BE2C (cell line): ENCODE results near the gene DPRX.

Experiments used
- DNase-seq: peaks from one replicate; pipeline ENCODE4 v3.0.0-alpha.2; 2020
- H3K27me3 ChIP-seq: fragments of 250-450 bp; sonication (Bioruptor Pico); 2 replicates; pipeline ENCODE4 v1.5.1; 2020; ENCODE audit warnings: mild to moderate bottlenecking
- H3K36me3 ChIP-seq: fragments of 250-450 bp; sonication (Bioruptor Pico); 2 replicates; pipeline ENCODE4 v1.5.1; 2020; ENCODE audit warnings: mild to moderate bottlenecking
- H3K4me1 ChIP-seq: fragments of 250-450 bp; sonication (Bioruptor Pico); 2 replicates; pipeline ENCODE4 v1.5.1; 2020
- H3K4me3 ChIP-seq: 2 replicates; pipeline ENCODE4 v1.5.1; 2011; ENCODE audit warnings: low read depth, low read length
- H3K9me3 ChIP-seq: fragments of 250-450 bp; sonication (Bioruptor Pico); 2 replicates; pipeline ENCODE4 v1.5.1; 2020
- CTCF ChIP-seq: IDR thresholded peaks from 2 replicates; pipeline ENCODE4 v1.5.1; 2012; ENCODE audit warnings: mild to moderate bottlenecking, low read depth, low read length

DPRX gene

GRCh38 chr19:53647792-53648191 is 16.0 kb downstream of the DPRX start:
- no peak for DNase-seq
- no peaks in the 10 kb centered on the region for H3K4me1 ChIP-seq
- no peaks in the 10 kb centered on the region for H3K9me3 ChIP-seq
- no peak for TF ChIP-seq CTCF
- no peaks in the 10 kb centered on the region for H3K27me3 ChIP-seq
- H3K36me3 ChIP-seq = no peaks in the 10 kb centered on the region
- H3K4me3 ChIP-seq = no peak overlapping the region

GRCh38 chr19:53649746-53650593 is 18.2 kb downstream of the DPRX start:
- Histone ChIP-seq H3K4me1 (no peaks in the 10 kb centered on the region), H3K4me3 (no peak overlapping the region), H3K9me3 (no peaks in the 10 kb centered on the region), H3K27me3 (no peaks in the 10 kb centered on the region), H3K36me3 (no peaks in the 10 kb centered on the region)
- no peak for TF ChIP-seq CTCF
- no peak for DNase-seq

GRCh38 chr19:53652476-53652875 is 20.7 kb downstream of the DPRX start:
- Histone ChIP-seq H3K27me3 (no peaks in the 10 kb centered on the region), H3K4me3 (no peak overlapping the region), H3K36me3 (no peaks in the 10 kb centered on the region), H3K9me3 (no peaks in the 10 kb centered on the region), H3K4me1 (no peaks in the 10 kb centered on the region)
- no peak for TF ChIP-seq CTCF
- DNase-seq = no peak

- no peaks in the 10 kb centered on the region for H3K27me3 ChIP-seq
- DNase-seq = no peak
- no peaks in the 10 kb centered on the region for H3K4me1 ChIP-seq
- TF ChIP-seq CTCF = no peak
- H3K4me3 ChIP-seq = no peak overlapping the region
- H3K36me3 ChIP-seq = no peaks in the 10 kb centered on the region
- no peaks in the 10 kb centered on the region for H3K9me3 ChIP-seq
Observed at GRCh38 chr19:53655042-53655665, 23.4 kb downstream of the DPRX start.

- H3K27me3 ChIP-seq = no peaks in the 10 kb centered on the region
- no peaks in the 10 kb centered on the region for H3K36me3 ChIP-seq
- H3K4me1 ChIP-seq = no peaks in the 10 kb centered on the region
- no peak for DNase-seq
- no peak overlapping the region for H3K4me3 ChIP-seq
- H3K9me3 ChIP-seq = no peaks in the 10 kb centered on the region
- no peak for TF ChIP-seq CTCF
Observed at GRCh38 chr19:53657330-53657729, 25.5 kb downstream of the DPRX start.

GRCh38 chr19:53657778-53658177 is 26.0 kb downstream of the DPRX start:
- Histone ChIP-seq H3K36me3 (no peaks in the 10 kb centered on the region), H3K4me3 (no peak overlapping the region), H3K9me3 (no peaks in the 10 kb centered on the region), H3K27me3 (no peaks in the 10 kb centered on the region), H3K4me1 (no peaks in the 10 kb centered on the region)
- no peak for TF ChIP-seq CTCF
- no peak for DNase-seq
